Lower lobe of right lung (tissue), 2 donors: ENCODE results near the gene RAD52. TPM values are rescaled to one million over a fixed set of nuclear protein-coding genes. Genes with fewer than 3 reads are reported as not detected.

Experiments used
- ATAC-seq, 2 donors: fragments of 200-7000 bp; cut with Tn5 transposase; one replicate each; pipeline ENCODE4 v1.9.1; 2020 to 2022; ENCODE audit warnings: mild to moderate bottlenecking in 2 of 2, moderate library complexity in 2 of 2
- DNase-seq: peaks from one replicate; pipeline ENCODE4 v3.0.0-alpha.2; 2020
- H3K27ac ChIP-seq: fragments of 200-600 bp; one replicate; pipeline ENCODE4 v1.8.0; 2022
- H3K27me3 ChIP-seq: fragments of 200-600 bp; one replicate; pipeline ENCODE4 v1.8.0; 2022; ENCODE audit warnings: low read depth
- H3K36me3 ChIP-seq: fragments of 200-600 bp; one replicate; pipeline ENCODE4 v1.8.0; 2022; ENCODE audit warnings: mild to moderate bottlenecking
- H3K4me1 ChIP-seq: fragments of 200-600 bp; one replicate; pipeline ENCODE4 v1.8.0; 2022
- H3K4me3 ChIP-seq: fragments of 200-600 bp; one replicate; pipeline ENCODE4 v1.8.0; 2022; ENCODE audit warnings: mild to moderate bottlenecking
- H3K9me3 ChIP-seq: fragments of 200-600 bp; one replicate; pipeline ENCODE4 v1.8.0; 2022
- intact Hi-C: fragments of 100-400 bp; cut with DNase I; formaldehyde crosslinking; loops from one replicate; pipeline ENCODE4 v1.11.0; 2022
- long read RNA-seq: library from polyadenylated mRNA; unstranded; transcript quantifications from one replicate; pipeline ENCODE4 v2.0.0, GENCODE V29; 2021
- total RNA-seq: library from RNA; stranded (reverse); fragmentation: NEBNext Ultra II Directional; extraction: Animal tissue kit (Norgen Biotek cat#: 25700); gene quantifications from one replicate; pipeline ENCODE4 v1.2.1, GENCODE V29; 2021
- TF ChIP-seq, protein P1 (sequence below): fragments of 200-600 bp; IDR thresholded peaks from one replicate; pipeline ENCODE4 v1.8.0; 2022; ENCODE audit warnings: antibody characterized with exemption, mild to moderate bottlenecking
- donor health status: DM: no; HTN: yes; CAD: no; lungs with severe emphysema.

Gene RAD52
- 12.2 TPM for total RNA-seq
- long read RNA-seq, partial matches to known transcripts = 0 of 8 reads
- long read RNA-seq, other reads (novel, unspliced or antisense) = 5 of 8 reads

DNA sequence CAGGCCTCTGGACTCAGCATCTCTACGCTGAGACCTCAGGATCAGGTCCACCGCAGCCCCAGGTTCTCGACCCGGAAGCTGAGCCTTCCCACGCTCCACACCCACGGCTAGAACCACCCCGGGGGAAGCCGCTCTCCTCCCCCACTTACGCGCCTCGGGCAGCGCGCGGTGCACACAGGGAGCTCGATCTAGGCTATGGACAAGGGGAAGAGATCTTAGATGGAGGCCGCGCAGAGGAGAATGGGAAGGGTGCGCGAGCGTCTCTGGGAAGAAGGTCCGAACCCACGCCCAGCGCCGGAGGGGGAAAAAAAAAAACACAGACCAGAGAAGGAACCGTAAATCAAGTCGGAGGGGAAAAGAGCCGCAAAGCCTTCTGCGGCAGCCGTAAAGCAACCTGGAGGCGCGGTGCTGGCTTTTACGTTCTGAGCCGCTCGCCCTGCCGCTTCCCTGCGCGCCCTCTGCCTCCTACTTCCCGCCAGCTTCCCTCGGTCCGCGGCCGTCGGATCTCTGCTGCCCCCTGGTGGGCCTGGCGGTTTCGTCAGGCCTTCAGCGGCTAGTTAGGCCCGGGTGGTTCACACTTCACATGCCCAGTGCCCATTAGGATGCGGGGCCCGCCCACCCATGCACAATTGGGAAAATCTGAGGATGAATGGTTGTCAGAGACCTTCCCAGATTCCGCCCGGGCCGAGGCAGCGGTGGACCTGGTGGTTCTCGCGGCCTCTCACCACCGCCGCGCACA lies at the start of gene RAD52:
Gene RAD52 (minus strand): TSS at position 242 of the 739 bp plus-strand sequence. CDS start 16,636 bp downstream, outside the sequence.
- peak within 1 kb of the TSS; percentile 91 for H3K27ac ChIP-seq
- peaks cover 11% of the 10 kb centered on the region for H3K4me1 ChIP-seq
- peak; percentile 98 for ATAC-seq
- no peaks in the 10 kb centered on the region for H3K36me3 ChIP-seq
- DNase-seq = peak; percentile 99
- intact Hi-C loops = no loop called here
- TF ChIP-seq, protein P1, sequence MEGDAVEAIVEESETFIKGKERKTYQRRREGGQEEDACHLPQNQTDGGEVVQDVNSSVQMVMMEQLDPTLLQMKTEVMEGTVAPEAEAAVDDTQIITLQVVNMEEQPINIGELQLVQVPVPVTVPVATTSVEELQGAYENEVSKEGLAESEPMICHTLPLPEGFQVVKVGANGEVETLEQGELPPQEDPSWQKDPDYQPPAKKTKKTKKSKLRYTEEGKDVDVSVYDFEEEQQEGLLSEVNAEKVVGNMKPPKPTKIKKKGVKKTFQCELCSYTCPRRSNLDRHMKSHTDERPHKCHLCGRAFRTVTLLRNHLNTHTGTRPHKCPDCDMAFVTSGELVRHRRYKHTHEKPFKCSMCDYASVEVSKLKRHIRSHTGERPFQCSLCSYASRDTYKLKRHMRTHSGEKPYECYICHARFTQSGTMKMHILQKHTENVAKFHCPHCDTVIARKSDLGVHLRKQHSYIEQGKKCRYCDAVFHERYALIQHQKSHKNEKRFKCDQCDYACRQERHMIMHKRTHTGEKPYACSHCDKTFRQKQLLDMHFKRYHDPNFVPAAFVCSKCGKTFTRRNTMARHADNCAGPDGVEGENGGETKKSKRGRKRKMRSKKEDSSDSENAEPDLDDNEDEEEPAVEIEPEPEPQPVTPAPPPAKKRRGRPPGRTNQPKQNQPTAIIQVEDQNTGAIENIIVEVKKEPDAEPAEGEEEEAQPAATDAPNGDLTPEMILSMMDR = peak; percentile 96
- H3K27me3 ChIP-seq = no peaks in the 10 kb centered on the region
- H3K4me3 ChIP-seq = peak within 1 kb of the TSS; percentile 74
- no peaks in the 10 kb centered on the region for H3K9me3 ChIP-seq

GRCh38 chr12:998020-998874 lies 48.8 kb upstream of the RAD52 start:
- Histone ChIP-seq H3K27ac (no peak overlapping the region), H3K36me3 (peaks cover 7% of the 10 kb centered on the region), H3K9me3 (no peaks in the 10 kb centered on the region), H3K4me1 (peaks cover 13% of the 10 kb centered on the region), H3K27me3 (no peaks in the 10 kb centered on the region), H3K4me3 (no peak overlapping the region)
- intact Hi-C loops = no loop called here
- peak; percentile 50 to 56 for ATAC-seq
- no peak for DNase-seq
- TF ChIP-seq, protein P1 = no peak

- DNase-seq (no peak), ATAC-seq (no peak)
- Histone ChIP-seq H3K27me3 (no peaks in the 10 kb centered on the region), H3K4me1 (peaks cover 20% of the 10 kb centered on the region), H3K27ac (no peak overlapping the region), H3K9me3 (no peaks in the 10 kb centered on the region), H3K4me3 (no peak overlapping the region), H3K36me3 (peaks cover 7% of the 10 kb centered on the region)
- TF ChIP-seq, protein P1 = no peak
- intact Hi-C loops = no loop called here
These were observed 48.0 kb upstream of the RAD52 start for GRCh38 chr12:997505-997904.

- Histone ChIP-seq H3K4me3 (no peak overlapping the region), H3K27me3 (no peaks in the 10 kb centered on the region), H3K36me3 (peaks cover 7% of the 10 kb centered on the region), H3K27ac (no peak overlapping the region), H3K4me1 (peaks cover 26% of the 10 kb centered on the region), H3K9me3 (no peaks in the 10 kb centered on the region)
- ATAC-seq = no peak
- DNase-seq = no peak
- TF ChIP-seq, protein P1 = no peak
- intact Hi-C loops = no loop called here
These were observed 47.4 kb upstream of the RAD52 start for GRCh38 chr12:996881-997280.

- TF ChIP-seq, protein P1 = no peak
- no peak for ATAC-seq
- H3K36me3 ChIP-seq = no peaks in the 10 kb centered on the region
- intact Hi-C loops = no loop called here
- peak overlapping the region; percentile 84 for H3K4me3 ChIP-seq
- no peaks in the 10 kb centered on the region for H3K27me3 ChIP-seq
- no peak for DNase-seq
- H3K9me3 ChIP-seq = no peaks in the 10 kb centered on the region
- H3K4me1 ChIP-seq = peaks cover 49% of the 10 kb centered on the region
- peak overlapping the region; percentile 98 for H3K27ac ChIP-seq
These were observed 43.2 kb upstream of the RAD52 start for GRCh38 chr12:992647-993046.
